ENCODE results near the gene TXNDC2. TPM values are rescaled to one million over a fixed set of nuclear protein-coding genes. Genes with fewer than 3 reads are reported as not detected.

TXNDC2 gene
- 0.05 to 0.38 TPM (median 0.17 TPM) in 5 replicates for total RNA-seq (2022; extraction: Qiagen RNA extraction; ENCODE audit: low read depth)

DNA sequence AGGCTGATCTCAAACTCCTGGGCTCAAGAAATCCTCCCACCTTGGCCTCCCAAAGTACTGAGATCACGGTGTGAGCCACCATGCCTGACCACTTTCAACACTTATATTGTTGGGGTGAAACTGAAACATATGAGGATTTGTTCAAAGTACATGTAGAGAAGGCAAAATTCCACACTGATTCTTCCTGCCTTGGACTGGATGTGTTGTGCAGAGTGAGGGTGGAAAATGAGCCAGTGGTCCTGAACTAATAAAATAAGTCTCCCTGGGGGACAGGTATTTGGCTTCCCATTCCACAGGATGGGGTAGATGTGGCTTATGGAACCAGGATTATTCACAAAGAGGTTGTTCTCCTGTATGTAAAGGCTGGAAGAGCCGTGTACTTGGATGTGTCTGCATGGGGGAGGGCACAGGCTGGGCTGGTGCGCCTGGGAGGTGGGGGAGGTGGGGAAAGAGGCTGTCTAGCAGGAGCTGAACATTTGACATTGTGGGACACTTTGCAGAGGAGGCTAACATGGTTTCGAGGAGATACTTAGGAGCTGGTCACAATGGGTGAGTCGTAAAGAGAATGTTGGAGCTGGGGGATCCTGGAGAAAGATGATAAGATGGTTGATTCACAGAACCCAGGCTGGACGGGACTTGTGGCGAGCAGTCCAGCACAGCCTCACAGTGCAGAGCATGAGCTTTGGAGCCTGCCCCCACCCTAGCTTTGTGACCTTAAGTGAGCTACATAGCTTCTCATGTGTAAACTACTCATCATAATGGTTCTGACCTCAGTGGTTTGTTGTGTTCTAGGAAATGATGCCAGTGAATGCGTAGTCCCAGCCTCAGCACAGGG lies at the start of gene TXNDC2:
TSS of gene TXNDC2 (plus strand) at position 804 of the 835 bp plus-strand sequence. CDS start 708 bp downstream, outside the sequence.

DNA sequence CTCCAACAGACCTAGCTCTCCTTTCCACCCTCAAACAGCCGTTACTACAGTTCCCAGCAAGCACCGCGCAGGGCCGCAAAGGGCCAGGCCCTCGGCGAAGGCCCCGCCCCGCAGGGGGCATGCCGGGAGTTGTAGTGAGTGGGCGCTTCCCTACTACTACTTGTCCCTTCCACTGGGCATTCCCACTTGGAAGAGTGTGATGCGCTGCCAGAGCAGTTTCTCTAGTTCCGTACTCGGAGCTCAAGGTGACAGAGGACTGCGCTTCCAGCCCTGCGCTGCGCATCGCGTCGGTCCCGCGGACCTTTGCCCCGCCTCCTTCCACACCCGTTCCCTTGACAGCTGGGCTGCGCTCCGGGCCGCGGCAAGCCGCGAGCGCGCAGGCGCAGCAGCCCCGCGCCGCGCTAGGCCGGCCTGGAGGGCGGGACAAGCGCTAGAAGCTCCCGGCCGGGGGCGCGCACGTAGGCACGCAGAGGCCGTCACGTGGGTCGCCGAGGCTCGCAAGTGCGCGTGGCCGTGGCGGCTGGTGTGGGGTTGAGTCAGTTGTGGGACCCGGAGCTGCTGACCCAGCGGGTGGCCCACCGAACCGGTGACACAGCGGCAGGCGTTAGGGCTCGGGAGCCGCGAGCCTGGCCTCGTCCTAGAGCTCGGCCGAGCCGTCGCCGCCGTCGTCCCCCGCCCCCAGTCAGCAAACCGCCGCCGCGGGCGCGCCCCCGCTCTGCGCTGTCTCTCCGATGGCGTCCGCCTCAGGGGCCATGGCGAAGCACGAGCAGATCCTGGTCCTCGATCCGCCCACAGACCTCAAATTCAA lies 28.0 kb downstream of the TXNDC2 start, which contains the start of gene VAPA:
TSS of gene VAPA (plus strand) at position 491 of the 808 bp plus-strand sequence. CDS start at position 732, 241 bp downstream.

Other genes with a start within 250 kb of the TXNDC2 start
- 25.5 to 35.5 TPM (median 32.2 TPM) in 5 replicates for gene RAB31, start 177.7 kb upstream of the TXNDC2 start, total RNA-seq (2022; extraction: Qiagen RNA extraction; ENCODE audit: low read depth)
- 178 to 213 TPM (median 190 TPM) in 5 replicates for gene VAPA, start 28.0 kb downstream of the TXNDC2 start, total RNA-seq (2022; extraction: Qiagen RNA extraction; ENCODE audit: low read depth)